ENCODE data around the gene SYCE3. TPM values are rescaled to one million over a fixed set of nuclear protein-coding genes. Genes with fewer than 3 reads are reported as not detected.
A peak's percentile ranks its signal among the peaks of the same experiment; 100 is the strongest.

The SYCE3 gene
- total RNA-seq, 1 experiment from 2014 or later = not detected

GRCh38 chr22:50564289-50564688 lies 1.6 kb upstream of the SYCE3 start:
- no peak overlapping the region for H3K4me3 Mint-ChIP-seq (ENCODE audit: unreplicated experiment)
- no peak for TF ChIP-seq CTCF (IDR thresholded peaks at IDR 0.05; ENCODE audit: insufficient read depth in 1 of 2, low read depth in 1 of 2, low read length in 1 of 2, severe bottlenecking in 1 of 2, unreplicated experiment in 1 of 2)
- DNase-seq = no peak
- CTCF ChIA-PET = no interaction called here
- H3K36me3 Mint-ChIP-seq (ENCODE audit: insufficient read depth, unreplicated experiment) = no peaks in the 10 kb centered on the region
- Histone ChIP-seq H3K4me3 (ENCODE audit: low read depth, low read length) (no peak overlapping the region), H3K27me3 (replicated peaks; ENCODE audit: control insufficient read depth, insufficient read depth, low read length) (no peaks in the 10 kb centered on the region), H3K9me3 (no peaks in the 10 kb centered on the region), H3K36me3 (ENCODE audit: control insufficient read depth, insufficient read depth, low read length) (no peaks in the 10 kb centered on the region), H3K4me1 (peaks cover 9% of the 10 kb centered on the region; the same call in 1 of the 2 replicates)
- no TSS peak for BruUV-seq (replicated peaks)
- peaks cover 14% of the 10 kb centered on the region for H3K4me1 Mint-ChIP-seq (ENCODE audit: low read depth, unreplicated experiment)
- H3K27ac Mint-ChIP-seq (ENCODE audit: unreplicated experiment) = no peak overlapping the region
- H3K9me3 Mint-ChIP-seq (ENCODE audit: unreplicated experiment) = no peaks in the 10 kb centered on the region
- POLR2A ChIA-PET = interaction anchor here (0.5 to 2.2 kb wide), 2 partner anchors 39 to 321 kb away, joined by 5 to 12 read pairs; partner anchors contain the start of gene SCO2
- H3K27me3 Mint-ChIP-seq (ENCODE audit: insufficient read depth, unreplicated experiment) = no peaks in the 10 kb centered on the region
- intact Hi-C loops (cut with micrococcal nuclease; ENCODE audit: unreplicated experiment) = no loop called here

GRCh38 chr22:50563413-50564160 lies 868 bp upstream of the SYCE3 start:
- no peak for TF ChIP-seq CTCF (IDR thresholded peaks at IDR 0.05; ENCODE audit: insufficient read depth in 1 of 2, low read depth in 1 of 2, low read length in 1 of 2, severe bottlenecking in 1 of 2, unreplicated experiment in 1 of 2)
- intact Hi-C loops (cut with micrococcal nuclease; ENCODE audit: unreplicated experiment) = loop anchor here (1.0 to 2.0 kb wide), 2 partner anchors 19 to 31 kb away; partner anchors contain the start of gene CHKB
- BruUV-seq (replicated peaks) = no TSS peak
- peak overlapping the region; percentile 87 for H3K27ac Mint-ChIP-seq (ENCODE audit: unreplicated experiment)
- peaks cover 14% of the 10 kb centered on the region for H3K4me1 Mint-ChIP-seq (ENCODE audit: low read depth, unreplicated experiment)
- Histone ChIP-seq H3K4me1 (0 out of 2 replicates have a peak, but pooled peaks cover 2% of the 10 kb centered on the region), H3K9me3 (no peaks in the 10 kb centered on the region), H3K27me3 (replicated peaks; ENCODE audit: control insufficient read depth, insufficient read depth, low read length) (no peaks in the 10 kb centered on the region), H3K36me3 (ENCODE audit: control insufficient read depth, insufficient read depth, low read length) (no peaks in the 10 kb centered on the region), H3K4me3 (ENCODE audit: low read depth, low read length) (peak overlapping the region; percentile 63)
- no peaks in the 10 kb centered on the region for H3K36me3 Mint-ChIP-seq (ENCODE audit: insufficient read depth, unreplicated experiment)
- H3K9me3 Mint-ChIP-seq (ENCODE audit: unreplicated experiment) = no peaks in the 10 kb centered on the region
- H3K27me3 Mint-ChIP-seq (ENCODE audit: insufficient read depth, unreplicated experiment) = no peaks in the 10 kb centered on the region
- DNase-seq = no peak
- ChIA-PET POLR2A (interaction anchor here (0.9 to 2.2 kb wide), 5 partner anchors 19 to 56 kb away, joined by 4 to 12 read pairs (median 5); partner anchors contain the start of genes CHKB, LMF2, NCAPH2 and SCO2), CTCF (interaction anchor here (0.5 to 1.9 kb wide), 16 partner anchors 16 to 163 kb away, joined by 3 to 43 read pairs (median 7); partner anchors contain the start of genes ARSA, KLHDC7B, LMF2 and NCAPH2)
- peak overlapping the region; percentile 86 for H3K4me3 Mint-ChIP-seq (ENCODE audit: unreplicated experiment)

GRCh38 chr22:50561401-50562358 lies 1.0 kb downstream of the SYCE3 start:
- intact Hi-C loops (cut with micrococcal nuclease; ENCODE audit: unreplicated experiment) = loop anchor here (2.0 kb wide), 1 partner anchor 29 kb away; no protein-coding TSS in a partner anchor
- no peaks in the 10 kb centered on the region for H3K36me3 Mint-ChIP-seq (ENCODE audit: insufficient read depth, unreplicated experiment)

More at GRCh38 chr22:50561401-50562358, 1.0 kb downstream of the SYCE3 start:
- no peaks in the 10 kb centered on the region for H3K4me1 ChIP-seq
- Mint-ChIP-seq H3K27ac (ENCODE audit: unreplicated experiment) (peak overlapping the region; percentile 34), H3K4me1 (ENCODE audit: low read depth, unreplicated experiment) (peaks cover 14% of the 10 kb centered on the region), H3K27me3 (ENCODE audit: insufficient read depth, unreplicated experiment) (no peaks in the 10 kb centered on the region), H3K4me3 (ENCODE audit: unreplicated experiment) (peak overlapping the region; percentile 61), H3K9me3 (ENCODE audit: unreplicated experiment) (no peaks in the 10 kb centered on the region)
- no TSS peak for BruUV-seq (replicated peaks)
- ChIA-PET POLR2A (no interaction called here), CTCF (no interaction called here)
- H3K27me3 ChIP-seq (replicated peaks; ENCODE audit: control insufficient read depth, insufficient read depth, low read length) = no peaks in the 10 kb centered on the region
- no peaks in the 10 kb centered on the region for H3K9me3 ChIP-seq
- no peak overlapping the region for H3K4me3 ChIP-seq (ENCODE audit: low read depth, low read length)
- no peak for TF ChIP-seq CTCF (IDR thresholded peaks at IDR 0.05; ENCODE audit: insufficient read depth in 1 of 2, low read depth in 1 of 2, low read length in 1 of 2, severe bottlenecking in 1 of 2, unreplicated experiment in 1 of 2)
- no peaks in the 10 kb centered on the region for H3K36me3 ChIP-seq (ENCODE audit: control insufficient read depth, insufficient read depth, low read length)
- DNase-seq = no peak

All from Caco-2 (cell line).